C4-2B (cell line): ENCODE data around the gene SLC16A14.
A peak's percentile ranks its signal among the peaks of the same experiment; 100 is the strongest.

Experiments used
- H3K27ac ChIP-seq: fragments of 450-650 bp; 2 replicates; pipeline ENCODE4 v1.5.1; 2017
- CTCF ChIP-seq: fragments of 450-650 bp; conservative IDR thresholded peaks from 2 replicates; pipeline ENCODE4 v1.5.1; 2017; ENCODE audit warnings: mild to moderate bottlenecking
- ZFX ChIP-seq: fragments of 450-650 bp; IDR thresholded peaks from 2 replicates; pipeline ENCODE4 v1.6.1; 2017

The SLC16A14 gene

GRCh38 chr2:230010501-230010900 lies 58.2 kb downstream of the SLC16A14 start:
- TF ChIP-seq CTCF (no peak), ZFX (no peak)
- no peak overlapping the region for H3K27ac ChIP-seq

- TF ChIP-seq ZFX (no peak), CTCF (no peak)
Measured at GRCh38 chr2:230008708-230009066, 60.0 kb downstream of the SLC16A14 start.

GRCh38 chr2:230007931-230008707 lies 60.6 kb downstream of the SLC16A14 start:
- H3K27ac ChIP-seq: no peak overlapping the region
- TF ChIP-seq CTCF (peak; percentile 86), ZFX (no peak)

More at GRCh38 chr2:230008708-230009066, 60.0 kb downstream of the SLC16A14 start:
- H3K27ac ChIP-seq: no peak overlapping the region

GRCh38 chr2:230000118-230000841 lies 68.4 kb downstream of the SLC16A14 start:
- no peak overlapping the region for H3K27ac ChIP-seq
- TF ChIP-seq CTCF (no peak), ZFX (no peak)

GRCh38 chr2:229997565-229997964 lies 71.2 kb downstream of the SLC16A14 start:
- no peak for TF ChIP-seq ZFX
- TF ChIP-seq CTCF: no peak
- no peak overlapping the region for H3K27ac ChIP-seq

- no peak overlapping the region for H3K27ac ChIP-seq
- TF ChIP-seq CTCF (no peak), ZFX (no peak)
Measured at GRCh38 chr2:229996320-229996719, 72.4 kb downstream of the SLC16A14 start.

GRCh38 chr2:229993236-229993635 lies 75.5 kb downstream of the SLC16A14 start:
- no peak for TF ChIP-seq CTCF
- no peak for TF ChIP-seq ZFX
- no peak overlapping the region for H3K27ac ChIP-seq
